SK-N-SH (cell line): ENCODE data around the gene CEP63. TPM values are rescaled to one million over a fixed set of nuclear protein-coding genes. Genes with fewer than 3 reads are reported as not detected.

Source experiments
- CTCF ChIA-PET: fragments of 300-600, 350-600 bp; formaldehyde crosslinking; extraction: SDS; loops from one replicate; lab custom pipeline; 2021; lab: Yijun Ruan, JAX
- POLR2A ChIA-PET: fragments of 350-600 bp; sonication (Branson Sonifier 250); formaldehyde crosslinking; extraction: SDS; loops from one replicate; lab custom pipeline; 2020; ENCODE audit warnings: antibody characterized with exemption, inconsistent platforms; lab: Yijun Ruan, JAX
- DNase-seq: peaks from one replicate; pipeline ENCODE4 v3.0.0; 2012
- H2AFZ ChIP-seq: fragments of 200-600 bp; sonication (generic); 2 replicates; pipeline ENCODE4 v1.8.1; 2016; ENCODE audit warnings: antibody characterized with exemption, mild to moderate bottlenecking, low read depth
- H3F3A ChIP-seq: fragments of 200-600 bp; sonication (generic); replicated peaks from 2 replicates; pipeline ENCODE3; 2016; ENCODE audit warnings: antibody characterized with exemption, mild to moderate bottlenecking; ENCODE audit not compliant: insufficient read depth
- H3K27ac ChIP-seq, 2 experiments: fragments of 200-500 bp in 1 of 2; fragments of 200-600 bp in 1 of 2; sonication (Bioruptor generic) in 1 of 2; sonication (generic), shearing (Covaris generic) in 1 of 2; 2 replicates each; pipeline versions ENCODE4 v1.5.1 to v1.6.1; 2014 to 2016; ENCODE audit warnings: low read depth in 2 of 2, inconsistent platforms in 1 of 2, low read length in 1 of 2, mild to moderate bottlenecking in 1 of 2, mixed read lengths in 1 of 2
- H3K27me3 ChIP-seq: fragments of 200-600 bp; sonication (generic), shearing (Covaris generic); 2 replicates; pipeline ENCODE4 v1.6.1; 2016; ENCODE audit warnings: mixed run types; ENCODE audit not compliant: insufficient read depth
- H3K36me3 ChIP-seq, 2 experiments: fragments of 200-500 bp in 1 of 2; fragments of 200-600 bp in 1 of 2; sonication (Bioruptor generic) in 1 of 2; sonication (generic) in 1 of 2; replicated peaks in 1 of 2; 2 replicates each; pipeline versions ENCODE3 to v1.5.1; 2014 to 2016; ENCODE audit warnings: low read length in 1 of 2, mild to moderate bottlenecking in 1 of 2; ENCODE audit not compliant: insufficient read depth in 2 of 2, control insufficient read depth in 1 of 2
- H3K4me1 ChIP-seq, 2 experiments: fragments of 200-500 bp in 1 of 2; fragments of 200-600 bp in 1 of 2; sonication (Bioruptor generic) in 1 of 2; sonication (generic), shearing (Covaris generic) in 1 of 2; 2 replicates each; pipeline versions ENCODE4 v1.5.1 to v1.6.1; 2014 to 2016; ENCODE audit warnings: low read depth in 1 of 2, low read length in 1 of 2, mixed run types in 1 of 2; ENCODE audit not compliant: insufficient read depth in 2 of 2, control insufficient read depth in 1 of 2
- H3K4me2 ChIP-seq: fragments of 200-600 bp; sonication (generic), shearing (Covaris generic); 2 replicates; pipeline ENCODE4 v1.6.1; 2017; ENCODE audit warnings: mixed run types
- H3K4me3 ChIP-seq, 2 experiments: fragments of 200-500 bp in 1 of 2; fragments of 200-600 bp in 1 of 2; sonication (Bioruptor generic) in 1 of 2; sonication (generic), shearing (Covaris generic) in 1 of 2; 2 replicates each; pipeline versions ENCODE4 v1.5.1 to v1.8.1; 2014 to 2016; ENCODE audit warnings: low read depth in 2 of 2, inconsistent platforms in 1 of 2, low read length in 1 of 2, mild to moderate bottlenecking in 1 of 2, mixed read lengths in 1 of 2, moderate library complexity in 1 of 2
- H3K79me2 ChIP-seq: fragments of 200-600 bp; sonication (generic); 2 replicates; pipeline ENCODE4 v1.8.1; 2017; ENCODE audit warnings: mild to moderate bottlenecking; ENCODE audit not compliant: insufficient read depth
- H3K9ac ChIP-seq: fragments of 200-600 bp; sonication (generic); 2 replicates; pipeline ENCODE4 v1.6.1; 2017; ENCODE audit warnings: mixed run types
- H3K9me2 ChIP-seq: fragments of 200-600 bp; sonication (generic); 2 replicates; pipeline ENCODE4 v1.6.1; 2017; ENCODE audit warnings: mixed run types
- H3K9me3 ChIP-seq: fragments of 200-600 bp; sonication (generic); 2 replicates; pipeline ENCODE4 v1.6.1; 2017; ENCODE audit warnings: mixed run types, mild to moderate bottlenecking, moderate library complexity
- H4K20me1 ChIP-seq: fragments of 200-600 bp; sonication (generic); 2 replicates; pipeline ENCODE4 v1.6.1; 2017; ENCODE audit warnings: mild to moderate bottlenecking, mixed run types; ENCODE audit not compliant: insufficient read depth
- EP300 ChIP-seq, 2 experiments: IDR thresholded peaks; 2 replicates each; pipeline versions ENCODE4 v1.4.0 to v1.6.1; 2012; ENCODE audit warnings: borderline replicate concordance in 1 of 2, low read depth in 1 of 2, low read length in 1 of 2
- PBX3 ChIP-seq: IDR thresholded peaks from 2 replicates; pipeline ENCODE4; 2012
- RCOR1 ChIP-seq: fragments of 150-350 bp; IDR thresholded peaks from 2 replicates; pipeline ENCODE4 v1.6.1; 2017; ENCODE audit warnings: antibody characterized with exemption, low read length
- REST ChIP-seq: IDR thresholded peaks from 2 replicates; pipeline ENCODE4 v1.6.1; 2012; ENCODE audit warnings: mild to moderate bottlenecking, low read depth, low read length, moderate library complexity
- RXRA ChIP-seq: IDR thresholded peaks from 2 replicates; pipeline ENCODE4 v1.4.0; 2012; ENCODE audit warnings: low read depth, mild to moderate bottlenecking, borderline replicate concordance
- SIN3A ChIP-seq: IDR thresholded peaks from 2 replicates; pipeline ENCODE4 v1.6.1; 2012; ENCODE audit warnings: low read depth, mild to moderate bottlenecking, low read length, moderate library complexity, borderline replicate concordance
- TAF1 ChIP-seq: IDR thresholded peaks from 2 replicates; pipeline ENCODE4 v1.6.1; 2012; ENCODE audit warnings: low read depth, mild to moderate bottlenecking, low read length, moderate library complexity, borderline replicate concordance
- USF1 ChIP-seq: IDR thresholded peaks from 2 replicates; pipeline ENCODE4 v1.4.0; 2012; ENCODE audit warnings: low read depth, borderline replicate concordance
- YY1 ChIP-seq: IDR thresholded peaks from 2 replicates; pipeline ENCODE4 v1.4.0; 2012; ENCODE audit warnings: low read depth, mild to moderate bottlenecking
- WGBS: methylation state at CpG from one replicate; pipeline ENCODE4 v1.1.6; 2017; ENCODE audit warnings: low lambda C conversion rate; 5-methylcytosine and 5-hydroxymethylcytosine counted together
- polyA plus RNA-seq, 3 experiments: library from polyadenylated mRNA; depleted of rRNA; stranded (reverse); fragments of >200 nt; gene quantifications; 2 replicates each; pipeline ENCODE4 v1.2.3, GENCODE V29; 2012

Gene CEP63
- polyA plus RNA-seq, 1 of the 3 experiments (the other 2 are of a cell fraction): 6.3 TPM

GRCh38 chr3:134458406-134458945, 27.4 kb upstream of the CEP63 start:
- Histone ChIP-seq H3F3A (peaks cover 29% of the 10 kb centered on the region), H3K4me2 (no peak overlapping the region), H3K27me3 (no peaks in the 10 kb centered on the region), H3K4me3 (no peak overlapping the region), H3K4me1 (peaks cover 3 to 22% of the 10 kb centered on the region in 2 experiments; a peak in 3 of 4 replicates), H3K9ac (no peak overlapping the region), H3K36me3 (no peaks in the 10 kb centered on the region), H2AFZ (no peak overlapping the region), H3K9me3 (no peaks in the 10 kb centered on the region), H3K9me2 (no peaks in the 10 kb centered on the region), H4K20me1 (no peaks in the 10 kb centered on the region), H3K79me2 (no peaks in the 10 kb centered on the region), H3K27ac (no peak overlapping the region)
- no peak for DNase-seq
- CTCF ChIA-PET: interaction anchor here (1.8 to 2.3 kb wide), 2 partner anchors 15 to 149 kb away, joined by 5 to 9 read pairs; no protein-coding TSS in a partner anchor
- POLR2A ChIA-PET: no interaction called here
- TF ChIP-seq SIN3A: no peak
- 95% methylated on average over 10 of the region's 10 CpGs for WGBS

GRCh38 chr3:134459562-134459961, 26.3 kb upstream of the CEP63 start:
- TF ChIP-seq YY1: no peak
- no peak for TF ChIP-seq USF1
- no peak for TF ChIP-seq REST
- no peak for TF ChIP-seq PBX3
- TF ChIP-seq EP300 (IDR thresholded peaks at IDR 0.05; ENCODE audit: borderline replicate concordance in 1 of 2, low read depth in 1 of 2, low read length in 1 of 2): no peak
- no peak for TF ChIP-seq RCOR1
- TF ChIP-seq TAF1: no peak
- no peak for TF ChIP-seq RXRA
- peak overlapping the region in 1 of 2 experiments; percentile 100; a peak in 1 of 4 replicates for H3K27ac ChIP-seq
- H3K79me2 ChIP-seq: no peaks in the 10 kb centered on the region
- H3K27me3 ChIP-seq: no peaks in the 10 kb centered on the region
- H3K4me2 ChIP-seq: no peak overlapping the region
- H3K36me3 ChIP-seq: no peaks in the 10 kb centered on the region
- H3K9me3 ChIP-seq: no peaks in the 10 kb centered on the region
- peaks cover 4 to 27% of the 10 kb centered on the region in 2 experiments; a peak in 3 of 4 replicates for H3K4me1 ChIP-seq
- H3K9ac ChIP-seq: no peak overlapping the region
- H3F3A ChIP-seq: peaks cover 38% of the 10 kb centered on the region
- 84% methylated on average over 4 of the region's 4 CpGs for WGBS
- no peak for DNase-seq
- H2AFZ ChIP-seq: no peak overlapping the region
- CTCF ChIA-PET: interaction anchor here (1.3 to 3.3 kb wide), 2 partner anchors 14 to 151 kb away, joined by 5 to 13 read pairs; no protein-coding TSS in a partner anchor
- H3K4me3 ChIP-seq: no peak overlapping the region
- H4K20me1 ChIP-seq: no peaks in the 10 kb centered on the region
- H3K9me2 ChIP-seq: no peaks in the 10 kb centered on the region
- POLR2A ChIA-PET: interaction anchor here (0.6 kb wide), 1 partner anchor 27 kb away, joined by 3 read pairs; no protein-coding TSS in a partner anchor
